Thymus (tissue), 11 donors: ENCODE measurements around the gene TPRX1. TPM values are rescaled to one million over a fixed set of nuclear protein-coding genes. Genes with fewer than 3 reads are reported as not detected.
"Not testable (repeated sequence)": the region's sequence is repeated elsewhere in the genome, so short reads cannot be mapped to it uniquely, and the experiment has no call there.

Experiments
- DNase-seq, 9 donors: peaks; one replicate each; pipeline ENCODE4 v3.0.0-alpha.2; 2013; ENCODE audit warnings: low spot score in 9 of 9, low read depth in 6 of 9, missing footprints in 1 of 9
- H3K27ac ChIP-seq, 2 donors: one replicate each; pipeline ENCODE4 v1.5.1; 2013; ENCODE audit warnings: control low read depth in 1 of 2, low read depth in 1 of 2, low read length in 1 of 2, mild to moderate bottlenecking in 1 of 2, moderate library complexity in 1 of 2
- H3K27me3 ChIP-seq, 2 donors: one replicate each; pipeline ENCODE4 v1.5.1; 2013; ENCODE audit warnings: low read length in 1 of 2; ENCODE audit not compliant: control insufficient read depth in 2 of 2, insufficient read depth in 1 of 2
- H3K36me3 ChIP-seq, 2 donors: one replicate each; pipeline ENCODE4 v1.5.1; 2013; ENCODE audit warnings: low read length in 1 of 2, mild to moderate bottlenecking in 1 of 2, moderate library complexity in 1 of 2; ENCODE audit not compliant: control insufficient read depth in 2 of 2, insufficient read depth in 2 of 2
- H3K4me1 ChIP-seq, 2 donors: one replicate each; pipeline ENCODE4 v1.5.1; 2013; ENCODE audit warnings: low read length in 2 of 2; ENCODE audit not compliant: control insufficient read depth in 2 of 2, insufficient read depth in 2 of 2
- H3K4me3 ChIP-seq, 2 donors: one replicate each; pipeline ENCODE4 v1.5.1; 2013; ENCODE audit warnings: low read length in 2 of 2, control low read depth in 1 of 2, mild to moderate bottlenecking in 1 of 2
- H3K9me3 ChIP-seq, 2 donors: one replicate each; pipeline ENCODE4 v1.5.1; 2013; ENCODE audit warnings: low read length in 1 of 2, mild to moderate bottlenecking in 1 of 2; ENCODE audit not compliant: control insufficient read depth in 2 of 2, insufficient read depth in 1 of 2
- WGBS: extraction: QIAGEN DNeasy Blood & Tissue Kit; methylation state at CpG from one replicate; pipeline ENCODE4 v1.1.7; 2013; 5-methylcytosine and 5-hydroxymethylcytosine counted together
- polyA plus RNA-seq: library from polyadenylated mRNA; stranded (reverse); fragments of 200-250 nt; gene quantifications from one replicate; pipeline ENCODE4 v1.2.3, GENCODE V29; 2013
- total RNA-seq: library from RNA; stranded (reverse); fragments of 120-200 nt; gene quantifications from one replicate; pipeline ENCODE4 v1.2.4, GENCODE V29; 2013
- donor health status: healthy.

TPRX1 gene
- total and polyA plus RNA-seq, 2 donors: not detected

DNA sequence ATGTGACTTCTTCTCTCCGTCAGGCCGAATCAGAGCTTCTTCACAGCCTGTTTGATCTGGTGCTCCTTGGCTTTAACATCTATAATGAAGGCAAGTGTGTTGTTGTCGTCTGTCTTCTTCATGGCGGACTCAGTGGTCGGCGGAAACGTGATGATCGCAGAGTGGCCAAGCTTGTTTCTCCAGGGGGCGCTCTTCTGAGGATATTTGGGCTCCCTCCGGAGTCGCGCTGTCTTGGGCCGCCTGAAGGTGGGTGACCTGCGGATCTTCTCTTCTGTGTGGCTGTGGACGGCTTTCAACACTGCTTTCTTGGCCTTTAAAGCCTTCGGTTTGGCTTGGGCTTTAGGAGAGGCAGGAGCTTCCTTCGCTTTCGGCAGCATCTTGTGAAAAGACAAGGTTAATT is 9.8 kb downstream of the TPRX1 start:
- H3K9me3 ChIP-seq: no peaks in the 10 kb centered on the region
- no peak for DNase-seq

GRCh38 chr19:47792616-47793015 is 11.7 kb downstream of the TPRX1 start:
- WGBS: 93% methylated on average over 1 of the region's 1 CpG
- H3K9me3 ChIP-seq: no peaks in the 10 kb centered on the region
- H3K27me3 ChIP-seq: no peaks in the 10 kb centered on the region
- H3K36me3 ChIP-seq: no peaks in the 10 kb centered on the region
- no peak overlapping the region for H3K4me3 ChIP-seq
- no peak for DNase-seq
- no peak overlapping the region for H3K27ac ChIP-seq
- H3K4me1 ChIP-seq: no peaks in the 10 kb centered on the region

More for the DNA sequence above, 9.8 kb downstream of the TPRX1 start:
- Histone ChIP-seq H3K36me3 (no peaks in the 10 kb centered on the region), H3K4me3 (no peak overlapping the region), H3K27me3 (peaks cover 0 to 2% of the 10 kb centered on the region in 2 donors), H3K27ac (no peak overlapping the region), H3K4me1 (no peaks in the 10 kb centered on the region)
- WGBS: 85% methylated on average over 18 of the region's 18 CpGs

- H3K27me3 ChIP-seq: no peaks in the 10 kb centered on the region
- peak in 6 of 9 donors; percentile 45 to 77 (median 66) for DNase-seq
- no peak overlapping the region for H3K27ac ChIP-seq
- peaks cover under 1 to 3% of the 10 kb centered on the region in 2 donors for H3K36me3 ChIP-seq
- 14% methylated on average over 10 of the region's 10 CpGs for WGBS
- H3K4me1 ChIP-seq: no peaks in the 10 kb centered on the region
- no peaks in the 10 kb centered on the region for H3K9me3 ChIP-seq
- H3K4me3 ChIP-seq: no peak overlapping the region
Observed at GRCh38 chr19:47790398-47790814, 13.9 kb downstream of the TPRX1 start.

GRCh38 chr19:47789811-47790210 is 14.5 kb downstream of the TPRX1 start:
- H3K36me3 ChIP-seq, H3K27ac ChIP-seq, DNase-seq, H3K27me3 ChIP-seq, H3K4me3 ChIP-seq, H3K9me3 ChIP-seq, H3K4me1 ChIP-seq: not testable (repeated sequence)
- WGBS: 93% methylated on average over 13 of the region's 13 CpGs

DNA sequence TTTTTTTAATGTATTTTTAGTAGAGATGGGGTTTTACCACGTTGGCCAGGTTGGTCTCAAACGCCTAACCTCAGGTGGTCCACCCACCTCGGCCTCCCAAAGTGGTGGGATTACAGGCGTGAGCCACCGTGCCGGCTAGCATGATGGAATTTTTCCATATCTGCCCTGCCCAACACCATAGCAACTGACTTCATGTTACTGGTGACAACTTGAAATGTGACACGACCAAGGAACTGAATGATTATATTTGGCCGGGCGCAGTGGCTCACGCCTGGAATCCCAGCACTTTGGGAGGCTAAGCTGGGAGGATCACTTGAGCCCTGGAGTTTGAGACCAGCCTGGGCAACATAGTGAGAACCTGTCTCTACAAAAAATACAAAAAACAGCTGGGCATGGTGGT is 17.0 kb downstream of the TPRX1 start:
- WGBS: 93% methylated on average over 10 of the region's 10 CpGs
- H3K4me3 ChIP-seq: not testable (repeated sequence)
- H3K36me3 ChIP-seq: peaks cover 14 to 15% of the 10 kb centered on the region in 2 donors

DNA sequence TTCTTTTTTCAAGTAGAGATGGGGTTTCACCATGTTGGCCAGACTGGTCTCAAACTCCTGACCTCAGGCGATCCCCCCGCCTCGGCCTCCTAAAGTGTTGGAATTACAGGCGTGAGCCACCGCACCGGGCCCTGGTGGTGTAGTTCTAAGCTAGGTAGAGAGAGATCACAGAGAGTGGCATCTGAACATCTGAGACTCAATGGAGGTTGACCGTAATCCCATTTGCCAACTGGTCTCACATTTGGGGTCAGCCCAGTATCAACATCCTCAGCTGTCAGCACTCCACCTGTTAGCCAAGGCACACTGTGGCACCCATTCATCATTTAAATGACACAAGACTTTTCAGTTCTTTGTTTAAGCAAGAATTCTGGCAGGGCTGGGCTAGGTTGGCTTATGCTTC is 17.8 kb downstream of the TPRX1 start:
- no peaks in the 10 kb centered on the region for H3K4me1 ChIP-seq
- H3K36me3 ChIP-seq: peaks cover 17 to 18% of the 10 kb centered on the region in 2 donors
- WGBS: 96% methylated on average over 7 of the region's 7 CpGs

More for the DNA sequence above, 17.0 kb downstream of the TPRX1 start:
- H3K27ac ChIP-seq, DNase-seq, H3K27me3 ChIP-seq, H3K4me1 ChIP-seq, H3K9me3 ChIP-seq: not testable (repeated sequence)

DNA sequence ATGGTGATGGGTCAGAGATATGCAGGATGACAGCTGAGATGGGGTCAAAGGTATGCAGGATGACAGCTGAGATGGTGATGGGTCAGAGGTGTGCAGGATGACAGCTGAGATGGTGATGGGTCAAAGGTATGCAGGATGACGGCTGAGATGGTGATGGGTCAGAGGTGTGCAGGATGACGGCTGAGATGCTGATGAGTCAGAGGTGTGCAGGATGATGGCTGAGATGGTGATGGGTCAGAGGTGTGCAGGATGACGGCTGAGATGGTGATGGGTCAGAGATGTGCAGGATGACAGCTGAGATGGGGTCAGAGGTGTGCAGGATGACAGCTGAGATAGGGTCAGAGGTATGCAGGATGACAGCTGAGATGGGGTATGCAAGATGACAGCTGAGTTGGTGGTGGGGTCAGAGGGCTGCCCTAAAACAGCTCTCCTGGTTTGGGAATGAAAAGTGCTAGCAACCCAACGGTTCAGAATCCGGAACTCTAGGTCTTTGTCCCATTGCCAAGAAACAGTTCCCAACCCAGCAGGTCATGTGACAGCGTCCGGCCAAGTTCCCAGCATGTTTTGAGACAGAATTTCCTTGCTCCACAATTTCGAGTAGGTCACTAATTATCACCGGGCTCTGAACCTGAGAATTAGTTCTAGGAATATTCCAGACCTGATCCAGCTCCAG is 22.6 kb downstream of the TPRX1 start:
- Histone ChIP-seq H3K4me1 (peaks cover 11 to 24% of the 10 kb centered on the region in 2 donors), H3K9me3 (peaks cover 0 to 7% of the 10 kb centered on the region in 2 donors), H3K27me3 (no peaks in the 10 kb centered on the region), H3K4me3 (no peak overlapping the region), H3K27ac (no peak overlapping the region), H3K36me3 (peaks cover 26% of the 10 kb centered on the region in 2 donors)
- DNase-seq: no peak
- 95% methylated on average over 9 of the region's 9 CpGs for WGBS

More for the DNA sequence above, 17.8 kb downstream of the TPRX1 start:
- no peak overlapping the region for H3K27ac ChIP-seq
- H3K27me3 ChIP-seq: no peaks in the 10 kb centered on the region
- no peak for DNase-seq
- no peaks in the 10 kb centered on the region for H3K9me3 ChIP-seq
- no peak overlapping the region for H3K4me3 ChIP-seq

- WGBS: 95% methylated on average over 9 of the region's 9 CpGs
- Histone ChIP-seq H3K36me3 (peaks cover 21 to 24% of the 10 kb centered on the region in 2 donors), H3K4me1 (peaks cover 11 to 24% of the 10 kb centered on the region in 2 donors)
Observed at GRCh38 chr19:47780215-47780551, 24.2 kb downstream of the TPRX1 start.

DNA sequence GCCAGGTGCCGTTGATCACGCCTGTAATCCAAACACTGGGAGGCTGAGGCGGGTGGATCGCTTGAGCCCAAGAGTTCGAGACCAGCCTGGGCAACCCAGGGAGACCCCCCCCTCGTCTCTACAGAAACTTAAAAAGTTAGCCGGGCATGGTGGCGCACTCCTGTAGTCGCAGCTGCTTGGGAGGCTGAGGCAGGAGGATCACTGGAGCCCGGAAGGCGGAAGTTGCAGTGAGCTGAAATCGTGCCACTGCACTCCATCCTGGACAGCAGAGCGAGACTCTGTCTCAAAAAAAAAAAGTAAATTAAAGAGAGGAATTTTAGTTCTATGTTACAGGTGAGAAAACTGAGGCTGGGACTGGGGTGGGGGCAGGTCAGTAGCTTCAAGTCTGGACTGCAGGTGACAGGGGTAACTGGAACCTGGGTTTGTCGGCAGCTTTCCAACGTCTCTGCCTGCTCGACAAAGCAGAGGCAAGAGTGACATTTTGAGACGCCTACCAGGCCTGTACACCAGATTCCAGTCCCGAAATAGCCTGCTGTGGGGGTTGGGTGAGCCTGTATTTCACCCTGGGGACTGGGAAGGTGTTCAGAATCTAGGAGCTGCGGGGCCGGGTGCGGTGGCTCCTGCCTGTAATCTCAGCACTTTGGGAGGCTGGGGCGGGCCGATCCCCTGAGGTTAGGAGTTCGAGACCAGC is 24.7 kb downstream of the TPRX1 start:
- Histone ChIP-seq H3K27me3 (no peaks in the 10 kb centered on the region), H3K27ac (no peak overlapping the region), H3K9me3 (peaks cover 0 to 7% of the 10 kb centered on the region in 2 donors), H3K4me1 (peaks cover 11 to 24% of the 10 kb centered on the region in 2 donors), H3K36me3 (peaks cover 21 to 23% of the 10 kb centered on the region in 2 donors), H3K4me3 (peak overlapping the region; percentile 91 to 96)
- 94% methylated on average over 24 of the region's 24 CpGs for WGBS
- DNase-seq: no peak

More at GRCh38 chr19:47780215-47780551, 24.2 kb downstream of the TPRX1 start:
- Histone ChIP-seq H3K27ac (no peak overlapping the region), H3K27me3 (no peaks in the 10 kb centered on the region), H3K4me3 (no peak overlapping the region), H3K9me3 (peaks cover 0 to 7% of the 10 kb centered on the region in 2 donors)
- no peak for DNase-seq
